ENCODE results near the gene LMCD1.

The LMCD1 gene

GRCh38 chr3:8558645-8559044, 57.0 kb downstream of the LMCD1 start:
- no peak overlapping the region for H3K4me3 ChIP-seq (ENCODE audit: control insufficient read depth, low read depth, low read length)
- DNase-seq (ENCODE audit: low read depth), result no peak
- TF ChIP-seq CTCF (conservative IDR thresholded peaks at IDR 0.05; ENCODE audit: control insufficient read depth, insufficient read depth, low read depth, low read length), result no peak

- no peak for TF ChIP-seq CTCF (conservative IDR thresholded peaks at IDR 0.05; ENCODE audit: control insufficient read depth, insufficient read depth, low read depth, low read length)
- no peak for DNase-seq (ENCODE audit: low read depth)
- H3K4me3 ChIP-seq (ENCODE audit: control insufficient read depth, low read depth, low read length), result no peak overlapping the region
These were observed 57.7 kb downstream of the LMCD1 start for GRCh38 chr3:8559351-8559750.

- no peak for TF ChIP-seq CTCF (conservative IDR thresholded peaks at IDR 0.05; ENCODE audit: control insufficient read depth, insufficient read depth, low read depth, low read length)
- H3K4me3 ChIP-seq (ENCODE audit: control insufficient read depth, low read depth, low read length), result no peak overlapping the region
- peak; percentile 99 for DNase-seq (ENCODE audit: low read depth)
These were observed 58.9 kb downstream of the LMCD1 start for GRCh38 chr3:8560366-8561007.

- no peak for TF ChIP-seq CTCF (conservative IDR thresholded peaks at IDR 0.05; ENCODE audit: control insufficient read depth, insufficient read depth, low read depth, low read length)
These were observed 59.7 kb downstream of the LMCD1 start for GRCh38 chr3:8561370-8561769.

GRCh38 chr3:8562081-8562595, 60.5 kb downstream of the LMCD1 start:
- no peak overlapping the region for H3K4me3 ChIP-seq (ENCODE audit: control insufficient read depth, low read depth, low read length)
- no peak for DNase-seq (ENCODE audit: low read depth)
- no peak for TF ChIP-seq CTCF (conservative IDR thresholded peaks at IDR 0.05; ENCODE audit: control insufficient read depth, insufficient read depth, low read depth, low read length)

More at GRCh38 chr3:8561370-8561769, 59.7 kb downstream of the LMCD1 start:
- no peak overlapping the region for H3K4me3 ChIP-seq (ENCODE audit: control insufficient read depth, low read depth, low read length)
- DNase-seq (ENCODE audit: low read depth), result peak; percentile 87

GRCh38 chr3:8563146-8563545, 61.5 kb downstream of the LMCD1 start:
- no peak for TF ChIP-seq CTCF (conservative IDR thresholded peaks at IDR 0.05; ENCODE audit: control insufficient read depth, insufficient read depth, low read depth, low read length)
- H3K4me3 ChIP-seq (ENCODE audit: control insufficient read depth, low read depth, low read length), result no peak overlapping the region
- DNase-seq (ENCODE audit: low read depth), result no peak
